IMR-90 (cell line): ENCODE data around the gene HYAL2. TPM values are rescaled to one million over a fixed set of nuclear protein-coding genes. Genes with fewer than 3 reads are reported as not detected.

Experiments used
- ATAC-seq: fragments of 200-7000 bp; cut with Tn5 transposase; 2 replicates; pipeline ENCODE4 v1.9.1; 2020; ENCODE audit warnings: low read depth, mild to moderate bottlenecking, moderate library complexity
- BruUV-seq: library from RNA; stranded (reverse); fragments of 400-500 nt; replicated peaks from 2 replicates; lab custom pipeline; 2021; lab: Mats Ljungman, UMichigan
- CTCF ChIA-PET: fragments of 300-600 bp; formaldehyde crosslinking; extraction: SDS; loops from one replicate; lab custom pipeline; 2021; ENCODE audit warnings: antibody characterized with exemption; lab: Yijun Ruan, JAX
- POLR2A ChIA-PET: fragments of 300-600 bp; sonication (Branson Sonifier 250); formaldehyde crosslinking; loops from one replicate; lab custom pipeline; 2022; ENCODE audit warnings: antibody characterized with exemption; ENCODE audit not compliant: unreplicated experiment; lab: Charles Lee
- DNase-seq: peaks from one replicate; pipeline ENCODE4 v3.0.0; 2013
- H2AFZ ChIP-seq: replicated peaks from 2 replicates; pipeline ENCODE3; 2013; ENCODE audit warnings: low read length, mild to moderate bottlenecking; ENCODE audit not compliant: poor library complexity
- H2AK5ac ChIP-seq: 2 replicates; pipeline ENCODE4 v1.6.1; 2013; ENCODE audit warnings: low read depth, low read length, inconsistent platforms
- H2AK9ac ChIP-seq: replicated peaks from 2 replicates; pipeline ENCODE3; 2013; ENCODE audit warnings: mild to moderate bottlenecking, low read depth, low read length, moderate library complexity; ENCODE audit not compliant: poor library complexity
- H2BK120ac ChIP-seq: 2 replicates; pipeline ENCODE4 v1.6.1; 2013; ENCODE audit warnings: low read depth, low read length, inconsistent platforms
- H2BK15ac ChIP-seq: 3 replicates; pipeline ENCODE4 v1.6.1; 2013; ENCODE audit warnings: low read depth, low read length, inconsistent platforms
- H2BK20ac ChIP-seq: 2 replicates; pipeline ENCODE4 v1.6.1; 2013; ENCODE audit warnings: low read depth, mild to moderate bottlenecking, inconsistent platforms, low read length, moderate library complexity
- H2BK5ac ChIP-seq: 2 replicates; pipeline ENCODE4 v1.6.1; 2013; ENCODE audit warnings: mild to moderate bottlenecking, low read depth, low read length, inconsistent platforms; ENCODE audit not compliant: poor library complexity, severe bottlenecking
- H3K14ac ChIP-seq: replicated peaks from 2 replicates; pipeline ENCODE4 v1.6.1; 2013; ENCODE audit warnings: low read depth, low read length, inconsistent platforms
- H3K18ac ChIP-seq: 2 replicates; pipeline ENCODE4 v1.6.1; 2013; ENCODE audit warnings: low read depth, low read length, control low read depth
- H3K23ac ChIP-seq: 2 replicates; pipeline ENCODE4 v1.6.1; 2013; ENCODE audit warnings: low read depth, low read length, inconsistent platforms
- H3K27ac ChIP-seq: 2 replicates; pipeline ENCODE4 v1.5.1; 2013; ENCODE audit warnings: mild to moderate bottlenecking, control low read depth, low read length; ENCODE audit not compliant: insufficient read depth
- H3K27me3 ChIP-seq: 2 replicates; pipeline ENCODE4 v1.6.1; 2013; ENCODE audit warnings: low read length; ENCODE audit not compliant: control insufficient read depth, insufficient read depth
- H3K36me3 ChIP-seq: 2 replicates; pipeline ENCODE4 v1.6.1; 2013; ENCODE audit warnings: low read length, mixed read lengths; ENCODE audit not compliant: control insufficient read depth, insufficient read depth
- H3K4ac ChIP-seq: 2 replicates; pipeline ENCODE4 v1.6.1; 2013; ENCODE audit warnings: low read depth, low read length, inconsistent platforms
- H3K4me1 ChIP-seq: 2 replicates; pipeline ENCODE4 v1.6.1; 2013; ENCODE audit warnings: low read length, mixed read lengths; ENCODE audit not compliant: control insufficient read depth, insufficient read depth
- H3K4me2 ChIP-seq: 2 replicates; pipeline ENCODE4 v1.6.1; 2013; ENCODE audit warnings: low read depth, mild to moderate bottlenecking, control low read depth, low read length, moderate library complexity
- H3K4me3 ChIP-seq: 2 replicates; pipeline ENCODE4 v1.5.1; 2013; ENCODE audit warnings: low read depth, mild to moderate bottlenecking, control low read depth, low read length, moderate library complexity; ENCODE audit not compliant: insufficient read depth
- H3K56ac ChIP-seq: 2 replicates; pipeline ENCODE4 v1.6.1; 2013; ENCODE audit warnings: low read length, inconsistent platforms; ENCODE audit not compliant: insufficient read depth; ENCODE audit errors: extremely low read depth
- H3K79me1 ChIP-seq, 2 experiments: 2 replicates each; pipeline ENCODE4 v1.6.1; 2013; ENCODE audit warnings: low read length in 2 of 2, inconsistent platforms in 1 of 2, low read depth in 1 of 2
- H3K9ac ChIP-seq: 2 replicates; pipeline ENCODE4 v1.6.1; 2013; ENCODE audit warnings: low read depth, low read length, control low read depth
- H3K9me1 ChIP-seq: 2 replicates; pipeline ENCODE4 v1.6.1; 2013; ENCODE audit warnings: low read length, inconsistent platforms; ENCODE audit not compliant: insufficient read depth
- H3K9me3 ChIP-seq: 2 replicates; pipeline ENCODE4 v1.6.1; 2013; ENCODE audit warnings: low read length; ENCODE audit not compliant: control insufficient read depth, insufficient read depth
- H4K20me1 ChIP-seq: 2 replicates; pipeline ENCODE4 v1.6.1; 2013; ENCODE audit warnings: low read length, inconsistent platforms; ENCODE audit not compliant: insufficient read depth
- H4K5ac ChIP-seq: 2 replicates; pipeline ENCODE4 v1.6.1; 2013; ENCODE audit warnings: mild to moderate bottlenecking, low read depth, low read length, control low read depth
- H4K8ac ChIP-seq, 2 experiments: 2 replicates each; pipeline ENCODE4 v1.6.1; 2013; ENCODE audit warnings: low read depth in 2 of 2, low read length in 2 of 2, control low read depth in 1 of 2, inconsistent platforms in 1 of 2
- H4K91ac ChIP-seq: 2 replicates; pipeline ENCODE4 v1.6.1; 2013; ENCODE audit warnings: low read depth, low read length, inconsistent platforms; ENCODE audit not compliant: insufficient read depth
- BHLHE40 ChIP-seq: fragments of 150-350 bp; IDR thresholded peaks from 2 replicates; pipeline ENCODE4 v1.6.1; 2016; ENCODE audit warnings: mild to moderate bottlenecking, low read depth, low read length
- CEBPB ChIP-seq: IDR thresholded peaks from 2 replicates; pipeline ENCODE4 v1.6.1; 2012; ENCODE audit warnings: low read depth, low read length, improper control_type of control experiment
- CHD1 ChIP-seq: IDR thresholded peaks from 2 replicates; pipeline ENCODE4 v1.6.1; 2012; ENCODE audit warnings: low read depth, low read length, improper control_type of control experiment
- CTCF ChIP-seq: conservative IDR thresholded peaks from 2 replicates; pipeline ENCODE4 v1.5.1; 2012; ENCODE audit warnings: mild to moderate bottlenecking, low read depth, low read length, improper control_type of control experiment
- FOS ChIP-seq: fragments of 150-350 bp; IDR thresholded peaks from 2 replicates; pipeline ENCODE4 v1.6.1; 2016; ENCODE audit warnings: low read depth, low read length
- MAFK ChIP-seq: IDR thresholded peaks from 2 replicates; pipeline ENCODE4 v1.6.1; 2012; ENCODE audit warnings: low read depth, low read length, improper control_type of control experiment
- MAZ ChIP-seq: IDR thresholded peaks from 2 replicates; pipeline ENCODE4 v1.6.1; 2012; ENCODE audit warnings: low read depth, mild to moderate bottlenecking, low read length, improper control_type of control experiment, moderate library complexity, borderline replicate concordance
- MXI1 ChIP-seq: IDR thresholded peaks from 2 replicates; pipeline ENCODE4 v1.6.1; 2012; ENCODE audit warnings: low read depth, mild to moderate bottlenecking, low read length, moderate library complexity, borderline replicate concordance
- NFE2L2 ChIP-seq: fragments of 150-350 bp; IDR thresholded peaks from 2 replicates; pipeline ENCODE4 v1.6.1; 2016; ENCODE audit warnings: low read depth, mild to moderate bottlenecking, low read length
- POLR2A ChIP-seq: IDR thresholded peaks from 2 replicates; pipeline ENCODE4 v1.6.1; 2012; ENCODE audit warnings: mild to moderate bottlenecking, low read depth, low read length
- RAD21 ChIP-seq: IDR thresholded peaks from 2 replicates; pipeline ENCODE4 v1.6.1; 2012; ENCODE audit warnings: low read length, improper control_type of control experiment
- RCOR1 ChIP-seq: IDR thresholded peaks from 2 replicates; pipeline ENCODE4 v1.6.1; 2012; ENCODE audit warnings: mild to moderate bottlenecking, low read length, improper control_type of control experiment; ENCODE audit not compliant: insufficient replicate concordance
- SMC3 ChIP-seq: fragments of 150-350 bp; IDR thresholded peaks from 2 replicates; pipeline ENCODE4 v1.6.1; 2016; ENCODE audit warnings: low read depth, mild to moderate bottlenecking, antibody characterized with exemption, low read length, moderate library complexity
- WGBS, 2 experiments: methylation state at CpG; one replicate each; pipeline versions ENCODE4 v1.1.5 to v1.1.7; 2013; ENCODE audit warnings: missing lambda C conversion rate in 2 of 2; ENCODE audit not compliant: insufficient read length in 1 of 2; ENCODE audit errors: extremely low coverage in 2 of 2; 5-methylcytosine and 5-hydroxymethylcytosine counted together
- dilution Hi-C: fragments of 300-500 bp; cut with HindIII; formaldehyde crosslinking; loops from one replicate; pipeline ENCODE4 v1.14.3; 2018; ENCODE audit warnings: low sequenced_read_pairs; ENCODE audit not compliant: unreplicated experiment
- in situ Hi-C: fragments of 300-500 bp; cut with MboI; formaldehyde crosslinking; loops from 3 replicates; pipeline ENCODE4 v1.14.3; 2019; ENCODE audit warnings: low sequenced_read_pairs, inconsistent platforms, mixed read lengths
- intact Hi-C: fragments of 100-400 bp; cut with micrococcal nuclease; formaldehyde crosslinking; loops from 2 replicates; pipeline ENCODE4 v1.10.0; 2022
- polyA plus RNA-seq, 3 experiments: library from polyadenylated mRNA; depleted of rRNA; stranded (reverse); fragments of >200 nt; gene quantifications; 2 replicates each; pipeline ENCODE4 v1.2.3, GENCODE V29; 2012; ENCODE audit warnings: low replicate concordance in 1 of 3
- total RNA-seq: library from RNA; depleted of rRNA; stranded (reverse); fragments of >200 nt; gene quantifications from 2 replicates; pipeline ENCODE4 v1.2.3, GENCODE V29; 2012

HYAL2 gene
- total and polyA plus RNA-seq, 2 of the 4 experiments (the other 2 are of a cell fraction): 56.8 to 104 TPM

DNA sequence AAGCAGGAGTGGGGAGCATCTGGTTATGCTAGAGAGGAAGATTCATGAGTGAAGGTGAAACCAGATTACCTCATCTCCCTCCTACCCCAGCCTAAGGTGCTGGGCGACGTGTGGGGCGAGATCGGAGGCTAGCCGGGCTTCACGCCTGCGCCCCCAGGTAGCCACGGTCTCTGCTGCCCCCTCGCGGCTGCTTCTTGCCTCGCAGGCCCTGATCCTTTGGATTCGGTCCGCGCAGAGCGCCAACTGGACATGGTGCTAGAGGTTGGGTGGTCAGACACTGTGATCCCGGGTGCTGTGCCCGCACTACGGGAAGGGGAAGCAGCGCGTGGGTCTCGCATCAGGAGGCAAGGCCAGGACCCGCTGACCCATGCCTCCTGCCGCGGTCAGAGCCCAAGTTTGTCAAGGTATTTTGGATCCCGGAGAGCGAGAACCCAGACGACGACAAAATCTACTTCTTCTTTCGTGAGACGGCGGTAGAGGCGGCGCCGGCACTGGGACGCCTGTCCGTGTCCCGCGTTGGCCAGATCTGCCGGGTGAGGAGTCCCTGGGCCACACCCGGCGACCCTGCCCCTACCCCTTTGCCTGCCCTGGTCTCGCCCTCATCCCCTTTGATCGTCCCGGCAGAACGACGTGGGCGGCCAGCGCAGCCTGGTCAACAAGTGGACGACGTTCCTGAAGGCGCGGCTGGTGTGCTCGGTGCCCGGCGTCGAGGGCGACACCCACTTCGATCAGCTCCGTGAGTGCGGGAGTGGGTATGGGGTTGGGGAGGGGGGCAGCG lies 49.4 kb downstream of the HYAL2 start:
- Histone ChIP-seq H3K56ac (no peak overlapping the region), H4K8ac (peak overlapping the region in 1 of 2 experiments; percentile 41; a peak in 1 of 4 replicates), H3K4me1 (peaks cover 30% of the 10 kb centered on the region), H2BK120ac (peak overlapping the region; percentile 16; the same call in 1 of the 2 replicates), H2BK20ac (no peak overlapping the region), H2BK15ac (no peak overlapping the region), H2BK5ac (no peak overlapping the region), H3K79me1 (peaks cover 3 to 21% of the 10 kb centered on the region in 2 experiments; a peak in 3 of 4 replicates), H3K18ac (no peak overlapping the region), H3K4me2 (peak overlapping the region; percentile 62), H3K9me3 (no peaks in the 10 kb centered on the region), H3K4ac (peak overlapping the region; percentile 57; the same call in 1 of the 2 replicates), H4K5ac (no peak overlapping the region), H3K14ac (no peak overlapping the region), H3K27me3 (no peaks in the 10 kb centered on the region), H3K23ac (peak overlapping the region; percentile 21; the same call in 1 of the 2 replicates), H2AK9ac (peak overlapping the region; percentile 87), H3K4me3 (peak overlapping the region; percentile 7; the same call in 1 of the 2 replicates), H4K91ac (no peak overlapping the region; the same call in 1 of the 2 replicates), H2AK5ac (peak overlapping the region; percentile 16; the same call in 1 of the 2 replicates), H3K36me3 (peaks cover 20% of the 10 kb centered on the region; the same call in 1 of the 2 replicates), H3K27ac (no peak overlapping the region), H3K9ac (peak overlapping the region; percentile 7; the same call in 1 of the 2 replicates), H3K9me1 (peaks cover 19% of the 10 kb centered on the region), H4K20me1 (no peaks in the 10 kb centered on the region), H2AFZ (peak overlapping the region; percentile 82)
- 8% methylated on average over 21 of the region's 61 CpGs; no CpG with 5 or more reads in 1 of the 2 experiments for WGBS, 2 experiments
- BruUV-seq: no TSS peak
- ATAC-seq (peak; percentile 70), DNase-seq (peak; percentile 62)
- intact Hi-C loops: loop anchor here (1.0 kb wide), 3 partner anchors 13 to 81 kb away; no protein-coding TSS in a partner anchor
- POLR2A ChIA-PET: no interaction called here
- dilution Hi-C loops: no loop called here
- in situ Hi-C loops: loop anchor here (5.0 kb wide), 2 partner anchors 46 to 81 kb away; partner anchors contain the start of gene GNAT1
- TF ChIP-seq SMC3: peak; percentile 96
- peak; percentile 11; the same call in 1 of the 2 replicates for TF ChIP-seq BHLHE40
- TF ChIP-seq MAZ: peak; percentile 69; the same call in 1 of the 2 replicates
- no peak for TF ChIP-seq CHD1
- peak; percentile 99 for TF ChIP-seq RAD21
- no peak for TF ChIP-seq RCOR1
- TF ChIP-seq POLR2A: peak; percentile 58; the same call in 1 of the 2 replicates
- TF ChIP-seq MXI1: 0 out of 2 replicates have a peak, but pooled peaks have one; percentile 25
- peak; percentile 98 for TF ChIP-seq CTCF
- TF ChIP-seq CEBPB: no peak
- no peak for TF ChIP-seq MAFK
- no peak for TF ChIP-seq NFE2L2
- no peak for TF ChIP-seq FOS
- CTCF ChIA-PET: interaction anchor here (0.6 kb wide), 1 partner anchor 77 kb away, joined by 3 read pairs; no protein-coding TSS in a partner anchor
